Kidney (tissue), 14 donors: ENCODE measurements around the gene BAHD1. TPM values are rescaled to one million over a fixed set of nuclear protein-coding genes. Genes with fewer than 3 reads are reported as not detected.

ENCODE experiments used
- DNase-seq, 5 donors: peaks; one replicate each; pipeline ENCODE4 v3.0.0-alpha.2; 2013 to 2020
- FAIRE-seq: peaks from 2 replicates; lab custom pipeline; 2012; peaks lifted over from hg19 to GRCh38; lab: Jason Lieb, UNC
- H3K27ac ChIP-seq, 2 donors: one replicate each; pipeline ENCODE4 v1.7.0; 2013; ENCODE audit warnings: low read depth in 2 of 2, low read length in 2 of 2, inconsistent platforms in 1 of 2
- H3K27me3 ChIP-seq: one replicate; pipeline ENCODE4 v1.7.1; 2013; ENCODE audit warnings: low read length, inconsistent platforms; ENCODE audit not compliant: control insufficient read depth, insufficient read depth
- H3K36me3 ChIP-seq, 3 donors: one replicate each; pipeline versions ENCODE4 v1.7.0 to v1.7.1; 2013; ENCODE audit warnings: low read length in 3 of 3, control low read depth in 1 of 3, inconsistent platforms in 1 of 3; ENCODE audit not compliant: insufficient read depth in 3 of 3, control insufficient read depth in 2 of 3
- H3K4me1 ChIP-seq, 3 donors: one replicate each; pipeline versions ENCODE4 v1.7.0 to v1.7.1; 2013; ENCODE audit warnings: low read length in 3 of 3, inconsistent platforms in 1 of 3, low read depth in 1 of 3; ENCODE audit not compliant: control insufficient read depth in 2 of 3, insufficient read depth in 2 of 3
- H3K4me3 ChIP-seq, 3 donors: one replicate each; pipeline versions ENCODE4 v1.7.0 to v1.8.1; 2013; ENCODE audit warnings: low read length in 3 of 3, control low read depth in 1 of 3, inconsistent platforms in 1 of 3
- H3K9ac ChIP-seq, 3 donors: one replicate each; pipeline versions ENCODE4 v1.7.0 to v1.7.1; 2013; ENCODE audit warnings: low read length in 3 of 3, control low read depth in 1 of 3, inconsistent platforms in 1 of 3
- H3K9me3 ChIP-seq, 3 donors: one replicate each; pipeline versions ENCODE4 v1.7.0 to v1.7.1; 2013; ENCODE audit warnings: low read length in 3 of 3, control low read depth in 1 of 3, inconsistent platforms in 1 of 3; ENCODE audit not compliant: control insufficient read depth in 2 of 3, insufficient read depth in 1 of 3
- intact Hi-C: fragments of 100-400 bp; cut with DNase I; formaldehyde crosslinking; loops from one replicate; pipeline ENCODE4 v1.11.1; 2022
- polyA plus RNA-seq: library from polyadenylated mRNA; stranded (reverse); fragments of 350-450 nt; fragmentation: Illumina TruSeq; extraction: RNeasy Lipid Tissue Mini Kit (QIAGEN cat#74804); gene quantifications from one replicate; pipeline ENCODE4 v1.2.3, GENCODE V29; 2014; ENCODE audit warnings: low read depth, low replicate concordance; ENCODE audit not compliant: insufficient read depth
- total RNA-seq: library from RNA; stranded (reverse); fragmentation: NEBNext Ultra II Directional; extraction: Animal tissue kit (Norgen Biotek cat#: 25700); gene quantifications from one replicate; pipeline ENCODE4 v1.2.1, GENCODE V29; 2021
- TF ChIP-seq, protein P1 (sequence below): IDR thresholded peaks from 3 replicates; pipeline ENCODE4 v1.5.1; 2012; ENCODE audit warnings: mild to moderate bottlenecking, moderate library complexity, borderline replicate concordance; ENCODE audit not compliant: insufficient read depth; ENCODE audit errors: extremely low read depth
- donor health status: control.
- donor health status: control.
- donor health status: control.
- donor health status: control.
- donor health status: control.
- donor health status: DM: yes; HTN: yes; CAD: no.
- donor health status: Normal renal cell carcinoma (clear cell type).

Gene BAHD1
- total and polyA plus RNA-seq, 2 donors from 2014 or later: 13.3 to 28.4 TPM

DNA sequence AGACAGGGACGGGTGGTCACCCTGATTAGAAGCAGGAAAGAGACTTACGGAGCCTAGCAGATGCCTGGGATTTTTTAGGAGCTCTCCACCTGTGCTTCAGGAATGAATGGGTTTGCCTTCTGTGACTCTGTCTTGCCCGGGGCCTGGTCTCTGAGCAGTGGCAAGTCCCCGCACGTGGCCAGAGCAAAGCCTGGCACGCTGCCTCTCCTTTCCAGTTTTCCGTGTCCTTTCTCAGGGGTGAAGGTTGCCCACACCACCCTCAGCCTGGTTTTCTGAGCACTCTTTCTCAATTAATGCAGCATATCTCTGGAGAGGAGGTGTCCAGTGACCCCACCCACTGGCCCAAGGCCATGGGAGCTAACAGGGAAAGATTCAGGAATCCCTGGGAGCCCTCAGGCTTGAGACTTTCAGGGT lies 15.6 kb downstream of the BAHD1 start:
- Histone ChIP-seq H3K9me3 (no peaks in the 10 kb centered on the region), H3K27ac (no peak overlapping the region), H3K27me3 (no peaks in the 10 kb centered on the region), H3K9ac (peak overlapping the region in 1 of 3 donors; percentile 9), H3K36me3 (peaks cover 0 to 15% (median 4%) of the 10 kb centered on the region in 3 donors), H3K4me1 (peaks cover 0 to 28% (median 25%) of the 10 kb centered on the region in 3 donors), H3K4me3 (no peak overlapping the region)
- intact Hi-C loops: no loop called here
- TF ChIP-seq, protein P1, sequence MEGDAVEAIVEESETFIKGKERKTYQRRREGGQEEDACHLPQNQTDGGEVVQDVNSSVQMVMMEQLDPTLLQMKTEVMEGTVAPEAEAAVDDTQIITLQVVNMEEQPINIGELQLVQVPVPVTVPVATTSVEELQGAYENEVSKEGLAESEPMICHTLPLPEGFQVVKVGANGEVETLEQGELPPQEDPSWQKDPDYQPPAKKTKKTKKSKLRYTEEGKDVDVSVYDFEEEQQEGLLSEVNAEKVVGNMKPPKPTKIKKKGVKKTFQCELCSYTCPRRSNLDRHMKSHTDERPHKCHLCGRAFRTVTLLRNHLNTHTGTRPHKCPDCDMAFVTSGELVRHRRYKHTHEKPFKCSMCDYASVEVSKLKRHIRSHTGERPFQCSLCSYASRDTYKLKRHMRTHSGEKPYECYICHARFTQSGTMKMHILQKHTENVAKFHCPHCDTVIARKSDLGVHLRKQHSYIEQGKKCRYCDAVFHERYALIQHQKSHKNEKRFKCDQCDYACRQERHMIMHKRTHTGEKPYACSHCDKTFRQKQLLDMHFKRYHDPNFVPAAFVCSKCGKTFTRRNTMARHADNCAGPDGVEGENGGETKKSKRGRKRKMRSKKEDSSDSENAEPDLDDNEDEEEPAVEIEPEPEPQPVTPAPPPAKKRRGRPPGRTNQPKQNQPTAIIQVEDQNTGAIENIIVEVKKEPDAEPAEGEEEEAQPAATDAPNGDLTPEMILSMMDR: no peak
- DNase-seq (peak in 1 of 5 donors; percentile 61), FAIRE-seq (no peak)

DNA sequence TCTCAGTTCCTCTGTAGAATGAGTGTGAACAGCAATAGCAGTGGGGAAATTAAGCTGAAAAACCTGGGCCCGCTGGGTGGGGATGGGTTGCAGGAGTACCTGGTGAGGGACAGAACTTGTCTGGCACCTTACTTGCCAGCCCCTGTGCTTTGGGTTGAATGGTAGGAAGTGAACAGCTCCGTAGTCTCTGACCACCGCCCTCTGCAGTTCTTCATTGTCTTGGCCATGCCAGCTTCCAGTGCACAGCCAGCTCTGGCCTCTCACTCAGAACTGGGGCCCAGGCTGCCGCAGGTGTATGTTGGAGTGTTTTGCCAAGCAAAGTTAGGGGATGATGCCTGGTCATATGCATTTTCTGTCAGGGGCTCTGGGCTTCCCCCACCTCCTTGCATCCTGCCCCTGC lies 16.0 kb downstream of the BAHD1 start:
- DNase-seq (peak in 1 of 5 donors; percentile 38), FAIRE-seq (no peak)
- Histone ChIP-seq H3K27ac (no peak overlapping the region), H3K4me1 (peaks cover 0 to 25% (median 21%) of the 10 kb centered on the region in 3 donors), H3K4me3 (no peak overlapping the region), H3K27me3 (no peaks in the 10 kb centered on the region), H3K9me3 (no peaks in the 10 kb centered on the region), H3K9ac (no peak overlapping the region), H3K36me3 (peaks cover 0 to 15% (median 4%) of the 10 kb centered on the region in 3 donors)
- TF ChIP-seq, protein P1: no peak
- intact Hi-C loops: no loop called here

DNA sequence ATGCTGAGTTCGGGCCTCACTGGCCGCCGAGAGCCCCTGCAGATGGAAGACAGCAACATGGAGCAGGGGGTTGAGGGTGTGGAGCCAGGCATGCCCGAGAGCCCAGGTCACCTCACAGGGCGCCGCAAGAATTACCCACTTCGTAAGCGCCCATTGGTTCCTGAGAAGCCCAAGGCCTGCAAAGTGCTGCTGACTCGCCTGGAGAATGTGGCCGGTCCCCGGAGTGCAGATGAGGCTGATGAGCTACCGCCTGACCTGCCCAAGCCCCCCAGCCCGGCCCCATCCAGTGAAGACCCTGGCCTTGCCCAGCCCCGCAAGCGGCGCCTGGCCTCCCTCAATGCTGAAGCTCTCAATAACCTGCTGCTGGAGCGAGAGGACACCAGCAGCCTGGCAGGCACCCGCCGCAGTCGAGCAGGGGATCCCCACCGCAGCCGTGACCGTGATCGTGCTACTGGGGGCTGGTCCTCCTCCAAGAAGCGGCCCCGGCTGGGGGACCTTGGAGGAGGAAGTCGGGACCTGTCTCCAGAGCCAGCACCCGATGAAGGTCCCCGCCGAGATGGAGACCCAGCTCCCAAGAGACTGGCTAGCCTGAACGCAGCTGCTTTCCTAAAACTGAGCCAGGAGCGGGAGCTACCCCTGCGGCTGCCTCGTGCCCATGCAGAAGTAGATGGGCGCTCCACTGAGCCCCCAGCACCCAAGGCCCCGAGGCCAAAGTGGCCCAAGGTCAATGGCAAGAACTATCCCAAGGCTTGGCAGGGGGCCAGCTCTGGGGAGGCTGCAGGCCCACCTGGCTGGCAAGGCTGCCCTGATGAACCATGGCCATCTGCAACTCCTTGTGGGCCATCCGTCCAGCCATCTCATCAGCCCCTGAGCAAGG lies 18.0 kb downstream of the BAHD1 start:
- TF ChIP-seq, protein P1: no peak
- DNase-seq (peak in 1 of 5 donors; percentile 76), FAIRE-seq (no peak)
- Histone ChIP-seq H3K27ac (no peak overlapping the region), H3K4me3 (no peak overlapping the region), H3K9me3 (no peaks in the 10 kb centered on the region), H3K4me1 (peaks cover 0 to 16% (median 15%) of the 10 kb centered on the region in 3 donors), H3K9ac (no peak overlapping the region), H3K27me3 (no peaks in the 10 kb centered on the region), H3K36me3 (peaks cover 0 to 19% (median 4%) of the 10 kb centered on the region in 3 donors)
- intact Hi-C loops: no loop called here
